Measurements from ENCODE around the gene TCEA2. TPM values are rescaled to one million over a fixed set of nuclear protein-coding genes. Genes with fewer than 3 reads are reported as not detected.

TCEA2 gene
- total RNA-seq, 1 donor from 2014 or later = 15.1 TPM

Small RNA genes lying within 50 kb of the gene (small RNA-seq; reads per million reads assigned to genes)
- gene AL355803.1 (ENCODE audit: low replicate concordance) (not detected), gene MIR6813 (ENCODE audit: low replicate concordance) (not detected)

Other genes starting within 250 kb of the TCEA2 start
- gene ZBTB46, start 231.9 kb upstream of the TCEA2 start, total RNA-seq = 8.3 TPM
- not detected for gene ABHD16B, start 201.7 kb upstream of the TCEA2 start, total RNA-seq
- 39.3 TPM for gene TPD52L2, start 197.9 kb upstream of the TCEA2 start, total RNA-seq
- 20.9 TPM for gene DNAJC5, start 168.1 kb upstream of the TCEA2 start, total RNA-seq
- gene UCKL1, start 106.8 kb upstream of the TCEA2 start, total RNA-seq = 23.0 TPM
- gene ZNF512B, start 93.3 kb upstream of the TCEA2 start, total RNA-seq = 9.7 TPM
- gene SAMD10, start 83.6 kb upstream of the TCEA2 start, total RNA-seq = 1.6 TPM
- 39.9 TPM for gene PRPF6, start 82.1 kb upstream of the TCEA2 start, total RNA-seq
- gene C20orf204, start 27.0 kb upstream of the TCEA2 start, total RNA-seq = 0.39 TPM
- 3.7 TPM for gene SOX18, start 13.6 kb upstream of the TCEA2 start, total RNA-seq
- 6.6 TPM for gene RGS19, start 16.3 kb downstream of the TCEA2 start, total RNA-seq
- gene OPRL1, start 16.9 kb downstream of the TCEA2 start, total RNA-seq = 0.89 TPM
- gene LKAAEAR1, start 21.2 kb downstream of the TCEA2 start, total RNA-seq = 0.39 TPM
- gene NPBWR2, start 44.4 kb downstream of the TCEA2 start, total RNA-seq = not detected
- 0.20 TPM for gene MYT1, start 101.3 kb downstream of the TCEA2 start, total RNA-seq
- gene PCMTD2, start 192.6 kb downstream of the TCEA2 start, total RNA-seq = 81.8 TPM

Data from skin of body (tissue), 2 donors.